Neutrophil (primary cell): ENCODE measurements around the gene UXT.
"Not testable (repeated sequence)": the region's sequence is repeated elsewhere in the genome, so short reads cannot be mapped to it uniquely, and the experiment has no call there.

ENCODE experiments used
- H3K27ac ChIP-seq: fragments of 200-600 bp; sonication (generic); 2 replicates; pipeline ENCODE4 v1.5.1; 2016; ENCODE audit warnings: mild to moderate bottlenecking, moderate library complexity
- H3K27me3 ChIP-seq: fragments of 200-600 bp; sonication (generic); 2 replicates; pipeline ENCODE4 v1.6.0; 2016; ENCODE audit warnings: mild to moderate bottlenecking
- H3K36me3 ChIP-seq: fragments of 200-600 bp; sonication (generic); 2 replicates; pipeline ENCODE4 v1.5.1; 2017
- H3K4me1 ChIP-seq, 2 experiments: fragments of 200-600 bp in 1 of 2; sonication (generic) in 1 of 2; 1 replicate in 1 of 2; 2 replicates in 1 of 2; pipeline versions ENCODE4 v1.5.1 to v1.6.1; 2013 to 2016; ENCODE audit warnings: low read depth in 1 of 2, low read length in 1 of 2, mild to moderate bottlenecking in 1 of 2, moderate library complexity in 1 of 2; ENCODE audit not compliant: control insufficient read depth in 1 of 2, insufficient read depth in 1 of 2
- H3K4me3 ChIP-seq, 2 experiments: fragments of 200-600 bp in 1 of 2; sonication (generic) in 1 of 2; 1 replicate in 1 of 2; 2 replicates in 1 of 2; pipeline ENCODE4 v1.5.1; 2013 to 2016; ENCODE audit warnings: low read depth in 1 of 2, low read length in 1 of 2, mild to moderate bottlenecking in 1 of 2, moderate library complexity in 1 of 2
- H3K9me3 ChIP-seq: fragments of 200-600 bp; sonication (generic); 2 replicates; pipeline ENCODE4 v1.5.1; 2016
- CTCF ChIP-seq: fragments of 200-600 bp; sonication (generic); IDR thresholded peaks from 2 replicates; pipeline ENCODE4 v1.5.1; 2016; ENCODE audit warnings: antibody characterized with exemption

The UXT gene

GRCh38 chrX:47690175-47690574 is 31.2 kb upstream of the UXT start:
- H3K9me3 ChIP-seq, result no peaks in the 10 kb centered on the region
- H3K27ac ChIP-seq, result no peak overlapping the region
- H3K4me3 ChIP-seq, result no peak overlapping the region
- H3K4me1 ChIP-seq, result no peaks in the 10 kb centered on the region
- H3K27me3 ChIP-seq, result no peaks in the 10 kb centered on the region
- H3K36me3 ChIP-seq, result no peaks in the 10 kb centered on the region
- TF ChIP-seq CTCF, result no peak

- TF ChIP-seq CTCF, result no peak
- H3K9me3 ChIP-seq, result no peaks in the 10 kb centered on the region
- H3K4me3 ChIP-seq, result no peak overlapping the region
- H3K36me3 ChIP-seq, result no peaks in the 10 kb centered on the region
- H3K27me3 ChIP-seq, result no peaks in the 10 kb centered on the region
- H3K27ac ChIP-seq, result no peak overlapping the region
- H3K4me1 ChIP-seq, result no peaks in the 10 kb centered on the region
Observed at GRCh38 chrX:47687263-47687662, 28.3 kb upstream of the UXT start.

GRCh38 chrX:47683829-47684205 is 24.8 kb upstream of the UXT start:
- no peak overlapping the region for H3K4me3 ChIP-seq
- no peak overlapping the region for H3K27ac ChIP-seq
- H3K9me3 ChIP-seq, result no peaks in the 10 kb centered on the region
- no peak for TF ChIP-seq CTCF
- H3K36me3 ChIP-seq, result no peaks in the 10 kb centered on the region
- H3K4me1 ChIP-seq, result no peaks in the 10 kb centered on the region
- no peaks in the 10 kb centered on the region for H3K27me3 ChIP-seq

GRCh38 chrX:47683184-47683828 is 24.3 kb upstream of the UXT start:
- H3K27me3 ChIP-seq, result no peaks in the 10 kb centered on the region
- no peak overlapping the region for H3K27ac ChIP-seq
- TF ChIP-seq CTCF, result no peak
- H3K36me3 ChIP-seq, result no peaks in the 10 kb centered on the region
- no peaks in the 10 kb centered on the region for H3K9me3 ChIP-seq
- H3K4me3 ChIP-seq, result no peak overlapping the region
- no peaks in the 10 kb centered on the region for H3K4me1 ChIP-seq

- H3K4me3 ChIP-seq, H3K27ac ChIP-seq, H3K4me1 ChIP-seq, H3K9me3 ChIP-seq, H3K27me3 ChIP-seq, H3K36me3 ChIP-seq: not testable (repeated sequence)
Observed at GRCh38 chrX:47675959-47676859, 17.2 kb upstream of the UXT start.

- no peak overlapping the region for H3K27ac ChIP-seq
- no peak overlapping the region for H3K4me3 ChIP-seq
- no peaks in the 10 kb centered on the region for H3K27me3 ChIP-seq
- no peaks in the 10 kb centered on the region for H3K9me3 ChIP-seq
- H3K4me1 ChIP-seq, result no peaks in the 10 kb centered on the region
- no peaks in the 10 kb centered on the region for H3K36me3 ChIP-seq
- no peak for TF ChIP-seq CTCF
Observed at GRCh38 chrX:47674776-47675175, 15.8 kb upstream of the UXT start.

- H3K27ac ChIP-seq, H3K4me1 ChIP-seq, H3K36me3 ChIP-seq, H3K9me3 ChIP-seq, H3K4me3 ChIP-seq, H3K27me3 ChIP-seq: not testable (repeated sequence)
Observed at GRCh38 chrX:47665797-47666196, 6.8 kb upstream of the UXT start.
